Gastroesophageal sphincter (tissue), 4 donors: ENCODE results near the gene GPR26. TPM values are rescaled to one million over a fixed set of nuclear protein-coding genes. Genes with fewer than 3 reads are reported as not detected.

Source experiments
- ATAC-seq: fragments of 150-250 bp; one replicate; pipeline ENCODE4 v1.9.1; 2016; ENCODE audit warnings: mild to moderate bottlenecking, moderate library complexity
- H3K27ac ChIP-seq, 4 donors: fragments of 200-600 bp; sonication (generic) in 3 of 4; 1 replicate in 3 of 4; 2 replicates in 1 of 4; pipeline ENCODE4 v1.5.1; 2016 to 2019
- H3K27me3 ChIP-seq: fragments of 200-600 bp; sonication (generic); one replicate; pipeline ENCODE4 v1.5.1; 2019
- H3K36me3 ChIP-seq, 2 donors: fragments of 200-600 bp; sonication (generic); one replicate each; pipeline ENCODE4 v1.5.1; 2019; ENCODE audit warnings: control low read depth in 1 of 2
- H3K4me1 ChIP-seq, 3 donors: fragments of 200-600 bp; sonication (generic); 1 replicate in 2 of 3; 2 replicates in 1 of 3; pipeline ENCODE4 v1.5.1; 2016 to 2019; ENCODE audit warnings: control low read depth in 2 of 3
- H3K4me3 ChIP-seq, 2 donors: fragments of 200-600 bp; sonication (generic); one replicate each; pipeline ENCODE4 v1.5.1; 2019; ENCODE audit warnings: mild to moderate bottlenecking in 1 of 2, moderate library complexity in 1 of 2
- H3K9me3 ChIP-seq, 3 donors: fragments of 200-600 bp; sonication (generic); one replicate each; pipeline ENCODE4 v1.5.1; 2017 to 2019; ENCODE audit warnings: control low read depth in 2 of 3
- EP300 ChIP-seq: sonication (generic); formaldehyde crosslinking; IDR thresholded peaks from one replicate; pipeline ENCODE4 v1.6.1; 2017; ENCODE audit warnings: antibody characterized with exemption, mild to moderate bottlenecking
- POLR2A ChIP-seq, 2 donors: fragments of 450-650 bp; IDR thresholded peaks; one replicate each; pipeline ENCODE4 v1.6.1; 2017; ENCODE audit warnings: antibody characterized with exemption in 2 of 2, mild to moderate bottlenecking in 2 of 2, moderate library complexity in 1 of 2
- POLR2AphosphoS5 ChIP-seq: sonication (generic); formaldehyde crosslinking; IDR thresholded peaks from one replicate; pipeline ENCODE4 v1.6.1; 2017; ENCODE audit warnings: antibody characterized with exemption
- WGBS, 2 donors: methylation state at CpG; one replicate each; pipeline ENCODE4 v1.1.5; 2018; ENCODE audit warnings: low coverage in 1 of 2; 5-methylcytosine and 5-hydroxymethylcytosine counted together
- total RNA-seq, 4 donors: library from RNA; depleted of rRNA; stranded (reverse); fragments of >200 nt; gene quantifications; one replicate each; pipeline ENCODE4 v1.1.0, GENCODE V29; 2016
- TF ChIP-seq, protein P1 (sequence below), 4 experiments: fragments of 200-600 bp in 2 of 4; fragments of 450-650 bp in 2 of 4; sonication (generic) in 1 of 4; IDR thresholded peaks; one replicate each; pipeline ENCODE4 v1.5.1; 2017 to 2019; ENCODE audit warnings: antibody characterized with exemption in 4 of 4, mild to moderate bottlenecking in 2 of 4, moderate library complexity in 2 of 4

The GPR26 gene
- total RNA-seq, 4 donors from 2014 or later = 0.02 TPM; not detected in 3

DNA sequence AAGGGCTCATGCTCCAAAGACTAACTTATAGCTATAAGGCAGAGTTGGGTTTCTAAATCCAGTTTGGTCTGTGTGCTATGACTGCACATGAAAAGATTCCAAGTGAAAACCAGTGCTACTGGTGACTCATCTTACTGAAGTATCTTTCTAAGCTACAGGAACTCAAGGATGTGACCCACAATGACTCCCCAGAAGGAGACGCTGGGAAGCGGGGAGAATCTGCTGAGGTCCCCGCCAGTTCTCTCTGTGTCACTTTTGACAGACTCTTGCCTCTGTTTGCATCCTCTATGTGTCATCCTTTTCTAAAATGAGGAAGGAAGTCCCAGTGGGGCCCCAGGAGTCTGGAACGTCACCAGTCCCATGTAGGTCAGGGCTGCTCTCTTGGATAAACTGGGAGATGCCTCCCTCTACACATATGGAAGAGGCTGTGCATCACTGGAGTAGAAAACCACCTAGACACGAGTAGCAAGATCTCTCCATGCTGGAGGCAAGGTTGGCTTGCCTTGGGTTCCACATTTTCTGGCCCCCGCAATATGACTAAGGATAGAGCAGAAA lies 28.8 kb upstream of the GPR26 start:
- H3K27me3 ChIP-seq = peaks cover 15% of the 10 kb centered on the region
- 48 to 72% methylated on average over 4 to 6 of the region's 6 CpGs for WGBS, 2 donors
- no peak for ATAC-seq
- no peaks in the 10 kb centered on the region for H3K4me1 ChIP-seq
- H3K36me3 ChIP-seq = no peaks in the 10 kb centered on the region
- H3K27ac ChIP-seq = no peak overlapping the region
- TF ChIP-seq, protein P1, sequence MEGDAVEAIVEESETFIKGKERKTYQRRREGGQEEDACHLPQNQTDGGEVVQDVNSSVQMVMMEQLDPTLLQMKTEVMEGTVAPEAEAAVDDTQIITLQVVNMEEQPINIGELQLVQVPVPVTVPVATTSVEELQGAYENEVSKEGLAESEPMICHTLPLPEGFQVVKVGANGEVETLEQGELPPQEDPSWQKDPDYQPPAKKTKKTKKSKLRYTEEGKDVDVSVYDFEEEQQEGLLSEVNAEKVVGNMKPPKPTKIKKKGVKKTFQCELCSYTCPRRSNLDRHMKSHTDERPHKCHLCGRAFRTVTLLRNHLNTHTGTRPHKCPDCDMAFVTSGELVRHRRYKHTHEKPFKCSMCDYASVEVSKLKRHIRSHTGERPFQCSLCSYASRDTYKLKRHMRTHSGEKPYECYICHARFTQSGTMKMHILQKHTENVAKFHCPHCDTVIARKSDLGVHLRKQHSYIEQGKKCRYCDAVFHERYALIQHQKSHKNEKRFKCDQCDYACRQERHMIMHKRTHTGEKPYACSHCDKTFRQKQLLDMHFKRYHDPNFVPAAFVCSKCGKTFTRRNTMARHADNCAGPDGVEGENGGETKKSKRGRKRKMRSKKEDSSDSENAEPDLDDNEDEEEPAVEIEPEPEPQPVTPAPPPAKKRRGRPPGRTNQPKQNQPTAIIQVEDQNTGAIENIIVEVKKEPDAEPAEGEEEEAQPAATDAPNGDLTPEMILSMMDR (IDR thresholded peaks at IDR 0.05) = no peak
- no peak for TF ChIP-seq EP300
- no peak for TF ChIP-seq POLR2AphosphoS5
- no peak for TF ChIP-seq POLR2A (IDR thresholded peaks at IDR 0.05)
- no peaks in the 10 kb centered on the region for H3K9me3 ChIP-seq
- no peak overlapping the region for H3K4me3 ChIP-seq

- peaks cover 3% of the 10 kb centered on the region for H3K27me3 ChIP-seq
- H3K4me1 ChIP-seq = no peaks in the 10 kb centered on the region
- H3K36me3 ChIP-seq = no peaks in the 10 kb centered on the region
- no peaks in the 10 kb centered on the region for H3K9me3 ChIP-seq
- no peak overlapping the region for H3K27ac ChIP-seq
- TF ChIP-seq POLR2AphosphoS5 = no peak
- no peak for TF ChIP-seq POLR2A (IDR thresholded peaks at IDR 0.05)
- TF ChIP-seq, protein P1 (IDR thresholded peaks at IDR 0.05) = no peak
- no peak for TF ChIP-seq EP300
- no peak for ATAC-seq
- no peak overlapping the region for H3K4me3 ChIP-seq
- 48% methylated on average over 2 of the region's 3 CpGs; no CpG with 5 or more reads in 1 of the 2 donors for WGBS, 2 donors
These were observed 27.0 kb upstream of the GPR26 start for GRCh38 chr10:123639131-123639530.

GRCh38 chr10:123640016-123640535 lies 26.1 kb upstream of the GPR26 start:
- H3K4me3 ChIP-seq = no peak overlapping the region
- no peak for ATAC-seq
- WGBS, 2 donors = 86% methylated on average over 2 of the region's 3 CpGs; no CpG with 5 or more reads in 1 of the 2 donors
- H3K9me3 ChIP-seq = no peaks in the 10 kb centered on the region
- no peaks in the 10 kb centered on the region for H3K36me3 ChIP-seq
- no peak overlapping the region for H3K27ac ChIP-seq
- H3K27me3 ChIP-seq = peaks cover 10% of the 10 kb centered on the region
- no peak for TF ChIP-seq EP300
- no peak for TF ChIP-seq POLR2A (IDR thresholded peaks at IDR 0.05)
- TF ChIP-seq POLR2AphosphoS5 = no peak
- TF ChIP-seq, protein P1 (IDR thresholded peaks at IDR 0.05) = no peak
- H3K4me1 ChIP-seq = no peaks in the 10 kb centered on the region

- TF ChIP-seq, protein P1 (IDR thresholded peaks at IDR 0.05) = no peak
- TF ChIP-seq POLR2A (IDR thresholded peaks at IDR 0.05) = no peak
- no peak for TF ChIP-seq EP300
- no peak for TF ChIP-seq POLR2AphosphoS5
- ATAC-seq = no peak
- WGBS, 2 donors = 14% methylated on average over 4 of the region's 4 CpGs; no CpG with 5 or more reads in 1 of the 2 donors
These were observed 23.9 kb upstream of the GPR26 start for GRCh38 chr10:123642293-123642692.

GRCh38 chr10:123642697-123643096 lies 23.5 kb upstream of the GPR26 start:
- no peak overlapping the region for H3K4me3 ChIP-seq
- H3K36me3 ChIP-seq = no peaks in the 10 kb centered on the region
- H3K27ac ChIP-seq = no peak overlapping the region
- no peak for ATAC-seq
- H3K4me1 ChIP-seq = no peaks in the 10 kb centered on the region
- H3K9me3 ChIP-seq = no peaks in the 10 kb centered on the region
- WGBS, 2 donors = 32 to 53% methylated on average over 3 to 8 of the region's 8 CpGs
- H3K27me3 ChIP-seq = peaks cover 15% of the 10 kb centered on the region
- TF ChIP-seq POLR2A (IDR thresholded peaks at IDR 0.05) (no peak), EP300 (no peak), POLR2AphosphoS5 (no peak)
- TF ChIP-seq, protein P1 (IDR thresholded peaks at IDR 0.05) = no peak

More at GRCh38 chr10:123642293-123642692, 23.9 kb upstream of the GPR26 start:
- Histone ChIP-seq H3K4me3 (no peak overlapping the region), H3K4me1 (no peaks in the 10 kb centered on the region), H3K36me3 (no peaks in the 10 kb centered on the region), H3K27ac (no peak overlapping the region), H3K27me3 (peaks cover 15% of the 10 kb centered on the region), H3K9me3 (no peaks in the 10 kb centered on the region)
